C4-2B (cell line): Measurements from ENCODE around the gene ODF4.

Experiments used
- CTCF ChIP-seq: fragments of 450-650 bp; conservative IDR thresholded peaks from 2 replicates; pipeline ENCODE4 v1.5.1; 2017; ENCODE audit warnings: mild to moderate bottlenecking
- ZFX ChIP-seq: fragments of 450-650 bp; IDR thresholded peaks from 2 replicates; pipeline ENCODE4 v1.6.1; 2017

GRCh38 chr17:8383143-8383822, 43.6 kb downstream of the ODF4 start, which contains the start of gene RPL26:
- peak; percentile 100 for TF ChIP-seq CTCF
- TF ChIP-seq ZFX: no peak
